HFF-Myc (cell line): ENCODE measurements around the gene IL13RA1.
"Not testable (repeated sequence)": the region's sequence is repeated elsewhere in the genome, so short reads cannot be mapped to it uniquely, and the experiment has no call there.

Experiments used
- DNase-seq: peaks from one replicate; pipeline ENCODE4 v3.0.0-alpha.2; 2011; ENCODE audit warnings: low read depth; ENCODE audit errors: extremely low read depth
- H3K4me3 ChIP-seq: replicated peaks from 2 replicates; pipeline ENCODE4 v1.5.1; 2011; ENCODE audit warnings: low read depth, mild to moderate bottlenecking, control low read depth, low read length
- CTCF ChIP-seq: IDR thresholded peaks from 2 replicates; pipeline ENCODE4 v1.5.1; 2012; ENCODE audit warnings: mild to moderate bottlenecking, low read depth, low read length, control low read depth; ENCODE audit errors: missing control alignments

The IL13RA1 gene

GRCh38 chrX:118727686-118728339, 407 bp downstream of the IL13RA1 start:
- no peak for TF ChIP-seq CTCF
- peak overlapping the region; percentile 58 for H3K4me3 ChIP-seq
- no peak for DNase-seq

GRCh38 chrX:118729042-118729652, 1.7 kb downstream of the IL13RA1 start:
- DNase-seq: no peak
- H3K4me3 ChIP-seq: no peak overlapping the region
- no peak for TF ChIP-seq CTCF

GRCh38 chrX:118730500-118731247, 3.3 kb downstream of the IL13RA1 start:
- H3K4me3 ChIP-seq: no peak overlapping the region
- DNase-seq: peak; percentile 45
- no peak for TF ChIP-seq CTCF

GRCh38 chrX:118732551-118732950, 5.1 kb downstream of the IL13RA1 start:
- not testable (repeated sequence) for DNase-seq, H3K4me3 ChIP-seq

GRCh38 chrX:118734909-118735308, 7.5 kb downstream of the IL13RA1 start:
- H3K4me3 ChIP-seq: no peak overlapping the region
- DNase-seq: no peak
- TF ChIP-seq CTCF: no peak

- TF ChIP-seq CTCF: no peak
- DNase-seq: no peak
- no peak overlapping the region for H3K4me3 ChIP-seq
Observed at GRCh38 chrX:118736394-118737010, 9.1 kb downstream of the IL13RA1 start.

- H3K4me3 ChIP-seq: no peak overlapping the region
- no peak for TF ChIP-seq CTCF
- DNase-seq: no peak
Observed at GRCh38 chrX:118739577-118739976, 12.2 kb downstream of the IL13RA1 start.
